GM23248 (cell line): ENCODE results near the gene SAMD8.
"Not testable (repeated sequence)": the region's sequence is repeated elsewhere in the genome, so short reads cannot be mapped to it uniquely, and the experiment has no call there.

ENCODE experiments used
- EZH2 ChIP-seq: fragments of 200-600 bp; sonication (generic); IDR thresholded peaks from 2 replicates; pipeline ENCODE4 v1.6.1; 2018; ENCODE audit warnings: antibody characterized with exemption, mild to moderate bottlenecking; ENCODE audit not compliant: insufficient read depth, poor library complexity, severe bottlenecking
- EZH2phosphoT487 ChIP-seq: fragments of 200-600 bp; sonication (generic); IDR thresholded peaks from 2 replicates; pipeline ENCODE4 v1.6.1; 2018; ENCODE audit warnings: antibody characterized with exemption, moderate library complexity, mild to moderate bottlenecking, low read depth; ENCODE audit not compliant: insufficient read depth

GRCh38 chr10:75221492-75221891, 110.0 kb downstream of the SAMD8 start:
- TF ChIP-seq EZH2, EZH2phosphoT487: not testable (repeated sequence)
